Neural progenitor cell (in vitro differentiated cells): ENCODE results near the gene KCNQ1. TPM values are rescaled to one million over a fixed set of nuclear protein-coding genes. Genes with fewer than 3 reads are reported as not detected.

Experiments used
- DNase-seq: peaks from one replicate; pipeline ENCODE4 v3.0.0-alpha.2; 2016; ENCODE audit warnings: low spot score
- H2AFZ ChIP-seq: fragments of 200-600 bp; sonication (generic); replicated peaks from 2 replicates; pipeline ENCODE4 v1.6.1; 2016; ENCODE audit warnings: antibody characterized with exemption
- H3F3A ChIP-seq: fragments of 200-600 bp; sonication (generic); 2 replicates; pipeline ENCODE4 v1.6.1; 2016; ENCODE audit warnings: antibody characterized with exemption, low read depth
- H3K27ac ChIP-seq: fragments of 200-600 bp; sonication (generic); 2 replicates; pipeline ENCODE4 v1.5.1; 2016; ENCODE audit warnings: mild to moderate bottlenecking
- H3K27me3 ChIP-seq: fragments of 200-600 bp; sonication (generic); 2 replicates; pipeline ENCODE4 v1.6.1; 2016; ENCODE audit warnings: mild to moderate bottlenecking, moderate library complexity
- H3K36me3 ChIP-seq: fragments of 200-600 bp; sonication (generic); 2 replicates; pipeline ENCODE4 v1.5.1; 2016
- H3K4me1 ChIP-seq: fragments of 200-600 bp; sonication (generic); 2 replicates; pipeline ENCODE4 v1.6.1; 2016; ENCODE audit warnings: mixed run types
- H3K4me2 ChIP-seq: fragments of 200-600 bp; sonication (generic); 2 replicates; pipeline ENCODE4 v1.6.1; 2016
- H3K4me3 ChIP-seq: fragments of 200-600 bp; sonication (generic); 2 replicates; pipeline ENCODE4 v1.5.1; 2016
- H3K79me2 ChIP-seq: fragments of 200-600 bp; sonication (generic); 2 replicates; pipeline ENCODE4 v1.6.1; 2016; ENCODE audit warnings: low read depth
- H3K9ac ChIP-seq: fragments of 200-600 bp; sonication (generic); 2 replicates; pipeline ENCODE4 v1.6.1; 2016
- H3K9me3 ChIP-seq: fragments of 200-600 bp; sonication (generic); 2 replicates; pipeline ENCODE4 v1.5.1; 2016; ENCODE audit warnings: low read depth
- H4K20me1 ChIP-seq: fragments of 200-600 bp; sonication (generic); 2 replicates; pipeline ENCODE4 v1.6.1; 2016; ENCODE audit warnings: low read depth
- H3K27ac Mint-ChIP-seq: 3 replicates; pipeline ENCODE4 v1.8.0; 2021; ENCODE audit warnings: mixed read lengths
- H3K27me3 Mint-ChIP-seq: 2 replicates; pipeline ENCODE4 v1.8.0; 2022; ENCODE audit warnings: low read depth, mild to moderate bottlenecking, inconsistent platforms, moderate library complexity, mixed read lengths; ENCODE audit not compliant: insufficient read depth
- H3K36me3 Mint-ChIP-seq: 3 replicates; pipeline ENCODE4 v1.8.0; 2021; ENCODE audit warnings: mixed read lengths
- H3K4me1 Mint-ChIP-seq: 3 replicates; pipeline ENCODE4 v1.8.0; 2021; ENCODE audit warnings: mixed read lengths
- H3K4me3 Mint-ChIP-seq: 3 replicates; pipeline ENCODE4 v1.8.0; 2021; ENCODE audit warnings: mild to moderate bottlenecking, moderate library complexity, mixed read lengths
- H3K9me3 Mint-ChIP-seq: 3 replicates; pipeline ENCODE4 v1.8.0; 2020; ENCODE audit warnings: mixed read lengths
- CTCF ChIP-seq: fragments of 200-600 bp; sonication (generic); IDR thresholded peaks from 2 replicates; pipeline ENCODE4 v1.5.1; 2017; ENCODE audit warnings: antibody characterized with exemption, mild to moderate bottlenecking
- EZH2 ChIP-seq: fragments of 200-600 bp; sonication (generic); IDR thresholded peaks from 2 replicates; pipeline ENCODE4 v1.6.1; 2017; ENCODE audit warnings: antibody characterized with exemption, mild to moderate bottlenecking, moderate library complexity
- EZH2phosphoT487 ChIP-seq: fragments of 200-600 bp; sonication (generic); IDR thresholded peaks from 2 replicates; pipeline ENCODE4 v1.6.1; 2017; ENCODE audit warnings: antibody characterized with exemption
- total RNA-seq: library from RNA; depleted of rRNA; stranded (reverse); fragments of >200 nt; gene quantifications from 2 replicates; pipeline ENCODE4 v1.2.3, GENCODE V29; 2015; ENCODE audit warnings: low replicate concordance

KCNQ1 gene
- total RNA-seq, 1 donor from 2014 or later, result 0.11 TPM

- no peaks in the 10 kb centered on the region for H3K27me3 ChIP-seq
- TF ChIP-seq EZH2 (no peak), CTCF (no peak), EZH2phosphoT487 (no peak)
- H3K36me3 ChIP-seq, result no peaks in the 10 kb centered on the region
- H3K27ac Mint-ChIP-seq, result no peak overlapping the region
- H3K4me1 ChIP-seq, result peaks cover under 1% of the 10 kb centered on the region
- peaks cover 8% of the 10 kb centered on the region for H3K79me2 ChIP-seq
- H3K9ac ChIP-seq, result no peak overlapping the region
- peaks cover 26% of the 10 kb centered on the region for H4K20me1 ChIP-seq
- H3K9me3 Mint-ChIP-seq, result no peaks in the 10 kb centered on the region
- H3K36me3 Mint-ChIP-seq, result no peaks in the 10 kb centered on the region
- H3K27ac ChIP-seq, result no peak overlapping the region
- H3K4me3 ChIP-seq, result no peak overlapping the region
- H2AFZ ChIP-seq, result no peak overlapping the region
- no peak for DNase-seq
- no peak overlapping the region for H3K4me2 ChIP-seq
- H3K4me1 Mint-ChIP-seq, result peaks cover 4% of the 10 kb centered on the region
- H3K4me3 Mint-ChIP-seq, result no peak overlapping the region
- H3K9me3 ChIP-seq, result no peaks in the 10 kb centered on the region
- H3F3A ChIP-seq, result peaks cover 22% of the 10 kb centered on the region
- no peaks in the 10 kb centered on the region for H3K27me3 Mint-ChIP-seq
Measured at GRCh38 chr11:2396471-2396870, 48.3 kb upstream of the KCNQ1 start.

DNA sequence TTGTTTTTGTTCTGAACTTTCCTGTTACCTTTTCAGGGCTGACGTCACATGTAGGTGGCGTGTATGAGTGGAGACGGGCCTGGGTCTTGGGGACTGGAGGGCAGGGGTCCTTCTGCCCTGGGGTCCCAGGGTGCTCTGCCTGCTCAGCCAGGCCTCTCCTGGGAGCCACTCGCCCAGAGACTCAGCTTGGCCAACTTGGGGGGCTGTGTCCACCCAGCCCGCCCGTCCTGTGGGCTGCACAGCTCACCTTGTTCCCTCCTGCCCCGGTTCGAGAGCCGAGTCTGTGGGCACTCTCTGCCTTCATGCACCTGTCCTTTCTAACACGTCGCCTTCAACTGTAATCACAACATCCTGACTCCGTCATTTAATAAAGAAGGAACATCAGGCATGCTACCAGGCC is 47.8 kb upstream of the KCNQ1 start:
- Mint-ChIP-seq H3K27ac (no peak overlapping the region), H3K36me3 (no peaks in the 10 kb centered on the region), H3K4me3 (no peak overlapping the region), H3K4me1 (peaks cover 6% of the 10 kb centered on the region), H3K9me3 (no peaks in the 10 kb centered on the region), H3K27me3 (no peaks in the 10 kb centered on the region)
- no peak for DNase-seq
- no peak overlapping the region for H2AFZ ChIP-seq
- no peak overlapping the region for H3K4me3 ChIP-seq
- no peaks in the 10 kb centered on the region for H3K36me3 ChIP-seq
- peaks cover 13% of the 10 kb centered on the region for H3K79me2 ChIP-seq
- peaks cover 21% of the 10 kb centered on the region for H4K20me1 ChIP-seq
- H3K9ac ChIP-seq, result no peak overlapping the region
- no peak overlapping the region for H3K4me2 ChIP-seq
- no peaks in the 10 kb centered on the region for H3K27me3 ChIP-seq
- peaks cover 22% of the 10 kb centered on the region for H3F3A ChIP-seq
- peaks cover 5% of the 10 kb centered on the region for H3K4me1 ChIP-seq
- no peak overlapping the region for H3K27ac ChIP-seq
- no peaks in the 10 kb centered on the region for H3K9me3 ChIP-seq
- TF ChIP-seq CTCF (no peak), EZH2phosphoT487 (no peak), EZH2 (no peak)

DNA sequence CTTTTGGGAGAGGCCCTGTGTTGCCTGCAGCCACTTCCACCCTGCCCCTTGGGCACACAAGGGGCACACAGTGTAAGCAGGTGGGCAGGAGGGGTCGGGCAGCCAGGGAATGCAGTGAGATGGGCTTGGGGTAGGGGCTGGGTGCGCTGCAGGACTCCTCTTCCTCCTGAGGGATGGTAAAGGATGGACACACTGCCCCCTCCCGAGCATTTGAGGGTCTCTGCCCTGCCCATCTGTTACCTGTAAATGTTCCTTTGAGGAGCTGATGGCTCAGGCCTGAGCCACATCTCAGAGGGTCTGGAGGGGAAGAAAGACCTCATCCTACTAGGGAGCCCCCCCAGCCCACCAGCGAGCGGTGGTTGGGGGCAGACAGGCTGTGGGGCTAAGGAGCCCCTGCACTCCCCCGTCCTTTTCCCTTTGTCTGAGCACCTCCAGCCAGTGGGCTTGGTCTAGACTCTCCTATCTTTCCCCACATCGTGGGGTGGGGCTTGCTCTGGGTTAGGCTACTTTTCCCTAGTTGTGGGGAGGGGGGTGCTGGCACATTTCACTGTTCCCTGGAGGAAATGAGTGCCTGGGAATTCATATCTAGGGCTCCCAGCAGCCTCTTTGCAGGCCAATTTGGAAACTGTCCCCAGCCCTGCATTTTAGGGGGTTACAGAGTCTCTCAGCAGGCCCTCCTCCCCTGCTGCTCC is 46.0 kb upstream of the KCNQ1 start:
- Histone ChIP-seq H3K36me3 (no peaks in the 10 kb centered on the region), H3K4me3 (no peak overlapping the region)

More for the DNA sequence above, 46.0 kb upstream of the KCNQ1 start:
- Mint-ChIP-seq H3K27me3 (no peaks in the 10 kb centered on the region), H3K4me3 (peak overlapping the region; percentile 92), H3K4me1 (peaks cover 6% of the 10 kb centered on the region), H3K9me3 (no peaks in the 10 kb centered on the region), H3K27ac (peak overlapping the region; percentile 53), H3K36me3 (no peaks in the 10 kb centered on the region)
- Histone ChIP-seq H2AFZ (no peak overlapping the region), H3K27ac (peak overlapping the region; percentile 73), H3K27me3 (no peaks in the 10 kb centered on the region), H3K4me2 (peak overlapping the region; percentile 74), H3K9ac (no peak overlapping the region), H4K20me1 (peaks cover 8% of the 10 kb centered on the region), H3K9me3 (no peaks in the 10 kb centered on the region), H3F3A (peaks cover 22% of the 10 kb centered on the region), H3K4me1 (peaks cover 5% of the 10 kb centered on the region), H3K79me2 (peaks cover 19% of the 10 kb centered on the region)
- TF ChIP-seq CTCF (no peak), EZH2 (no peak), EZH2phosphoT487 (no peak)
- no peak for DNase-seq
